Left lung (tissue), 10 donors: ENCODE measurements around the gene FBXO45. TPM values are rescaled to one million over a fixed set of nuclear protein-coding genes. Genes with fewer than 3 reads are reported as not detected.

Experiments used
- ATAC-seq: fragments of 200-7000 bp; cut with Tn5 transposase; one replicate; pipeline ENCODE4 v1.9.1; 2020; ENCODE audit warnings: moderate library complexity
- DNase-seq, 4 donors: peaks; one replicate each; pipeline ENCODE4 v3.0.0-alpha.2; 2013 to 2020
- H3K27ac ChIP-seq, 2 donors: fragments of 200-600 bp; sonication (generic) in 1 of 2; one replicate each; pipeline versions ENCODE4 v1.5.0 to v1.8.0; 2020 to 2021
- H3K27me3 ChIP-seq, 2 donors: fragments of 200-600 bp; sonication (generic) in 1 of 2; one replicate each; pipeline versions ENCODE4 v1.5.0 to v1.8.0; 2020 to 2021
- H3K36me3 ChIP-seq, 2 donors: fragments of 200-600 bp; sonication (generic) in 1 of 2; one replicate each; pipeline versions ENCODE4 v1.5.0 to v1.8.0; 2020 to 2021
- H3K4me1 ChIP-seq, 2 donors: fragments of 200-600 bp; one replicate each; pipeline ENCODE4 v1.8.0; 2021
- H3K4me3 ChIP-seq, 2 donors: fragments of 200-600 bp; sonication (generic) in 1 of 2; one replicate each; pipeline versions ENCODE4 v1.5.0 to v1.8.0; 2020 to 2021; ENCODE audit warnings: mild to moderate bottlenecking in 1 of 2
- H3K9me3 ChIP-seq, 2 donors: fragments of 200-600 bp; sonication (generic) in 1 of 2; one replicate each; pipeline versions ENCODE4 v1.5.0 to v1.8.0; 2020 to 2021
- intact Hi-C, 2 donors: fragments of 100-400 bp; cut with DNase I; formaldehyde crosslinking; loops; one replicate each; pipeline versions ENCODE4 v1.11.2 to v1.14.2; 2022
- polyA plus RNA-seq, 6 donors: library from polyadenylated mRNA; unstranded; fragments of 120-200 nt; gene quantifications; one replicate each; pipeline ENCODE4 v1.2.1, GENCODE V29; 2013; ENCODE audit not compliant: insufficient read length in 6 of 6
- total RNA-seq, 2 donors: library from RNA; stranded (reverse); fragmentation: NEBNext Ultra II Directional; extraction: Animal tissue kit (Norgen Biotek cat#: 25700); gene quantifications; one replicate each; pipeline ENCODE4 v1.2.1, GENCODE V29; 2021
- TF ChIP-seq, protein P1 (sequence below), 2 donors: fragments of 200-600 bp; sonication (generic) in 1 of 2; IDR thresholded peaks; one replicate each; pipeline versions ENCODE4 v1.5.0 to v1.8.0; 2021; ENCODE audit warnings: antibody characterized with exemption in 2 of 2
- donor health status: DM: no; HTN: yes; CAD: no.
- donor health status: DM: no; HTN: no; CAD: no.

The FBXO45 gene
- total and polyA plus RNA-seq, 8 donors: 8.2 to 17.1 (median 14.7) TPM

DNA sequence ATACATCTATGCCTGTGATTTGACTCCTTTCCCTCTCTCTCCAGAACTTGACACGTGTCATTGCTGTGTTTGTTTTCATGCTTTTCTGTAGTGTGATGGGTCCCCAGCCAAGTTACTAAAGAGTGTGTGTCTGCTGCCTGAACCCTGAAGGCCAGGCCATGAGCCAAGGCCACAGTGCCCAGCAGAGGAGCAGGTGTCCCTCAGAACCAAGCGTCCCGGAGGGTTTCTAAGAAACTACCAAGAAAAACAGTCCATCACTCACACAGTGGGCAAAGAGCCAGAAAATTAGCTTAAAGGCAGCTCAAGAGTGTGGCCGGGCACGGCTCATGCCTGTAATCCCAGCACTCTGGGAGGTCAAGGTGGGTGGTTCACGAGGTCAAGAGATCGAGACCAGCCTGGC, 35.2 kb downstream of the FBXO45 start:
- no peak for ATAC-seq
- DNase-seq: no peak
- no peaks in the 10 kb centered on the region for H3K36me3 ChIP-seq
- intact Hi-C loops: loop anchor here in 1 of 2 donors (10.0 kb wide), 1 partner anchor 81 kb away; no protein-coding TSS in a partner anchor
- H3K27me3 ChIP-seq: peaks cover 0 to 11% of the 10 kb centered on the region in 2 donors
- no peaks in the 10 kb centered on the region for H3K4me1 ChIP-seq
- no peaks in the 10 kb centered on the region for H3K9me3 ChIP-seq
- H3K4me3 ChIP-seq: no peak overlapping the region
- H3K27ac ChIP-seq: no peak overlapping the region
- TF ChIP-seq, protein P1, sequence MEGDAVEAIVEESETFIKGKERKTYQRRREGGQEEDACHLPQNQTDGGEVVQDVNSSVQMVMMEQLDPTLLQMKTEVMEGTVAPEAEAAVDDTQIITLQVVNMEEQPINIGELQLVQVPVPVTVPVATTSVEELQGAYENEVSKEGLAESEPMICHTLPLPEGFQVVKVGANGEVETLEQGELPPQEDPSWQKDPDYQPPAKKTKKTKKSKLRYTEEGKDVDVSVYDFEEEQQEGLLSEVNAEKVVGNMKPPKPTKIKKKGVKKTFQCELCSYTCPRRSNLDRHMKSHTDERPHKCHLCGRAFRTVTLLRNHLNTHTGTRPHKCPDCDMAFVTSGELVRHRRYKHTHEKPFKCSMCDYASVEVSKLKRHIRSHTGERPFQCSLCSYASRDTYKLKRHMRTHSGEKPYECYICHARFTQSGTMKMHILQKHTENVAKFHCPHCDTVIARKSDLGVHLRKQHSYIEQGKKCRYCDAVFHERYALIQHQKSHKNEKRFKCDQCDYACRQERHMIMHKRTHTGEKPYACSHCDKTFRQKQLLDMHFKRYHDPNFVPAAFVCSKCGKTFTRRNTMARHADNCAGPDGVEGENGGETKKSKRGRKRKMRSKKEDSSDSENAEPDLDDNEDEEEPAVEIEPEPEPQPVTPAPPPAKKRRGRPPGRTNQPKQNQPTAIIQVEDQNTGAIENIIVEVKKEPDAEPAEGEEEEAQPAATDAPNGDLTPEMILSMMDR (IDR thresholded peaks at IDR 0.05): no peak

DNA sequence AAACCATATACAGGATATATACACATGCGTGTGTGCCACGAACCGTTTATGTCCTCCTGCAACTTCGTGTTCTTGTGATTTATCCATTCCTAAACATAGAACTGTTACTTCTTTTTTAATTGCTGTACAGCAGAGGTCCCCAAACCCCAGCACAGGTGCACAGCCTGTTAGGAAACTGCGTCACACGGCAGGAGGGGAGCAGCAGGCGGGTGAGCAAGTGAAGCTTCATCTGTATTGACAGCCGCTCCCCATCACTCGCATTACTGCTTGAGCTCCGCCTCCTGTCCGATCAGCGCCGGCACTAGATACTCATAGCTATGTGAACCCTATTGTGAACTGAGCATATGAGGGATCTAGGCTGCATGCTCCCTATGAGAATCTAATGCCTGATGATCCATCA, 36.1 kb downstream of the FBXO45 start:
- TF ChIP-seq, protein P1 (IDR thresholded peaks at IDR 0.05): no peak
- peaks cover 0 to 7% of the 10 kb centered on the region in 2 donors for H3K4me1 ChIP-seq
- H3K4me3 ChIP-seq: no peak overlapping the region
- DNase-seq (no peak), ATAC-seq (no peak)
- H3K27ac ChIP-seq: no peak overlapping the region
- no peaks in the 10 kb centered on the region for H3K9me3 ChIP-seq
- H3K27me3 ChIP-seq: peaks cover 0 to 11% of the 10 kb centered on the region in 2 donors
- H3K36me3 ChIP-seq: no peaks in the 10 kb centered on the region
- intact Hi-C loops: loop anchor here in 1 of 2 donors (10.0 kb wide), 1 partner anchor 80 kb away; no protein-coding TSS in a partner anchor

DNA sequence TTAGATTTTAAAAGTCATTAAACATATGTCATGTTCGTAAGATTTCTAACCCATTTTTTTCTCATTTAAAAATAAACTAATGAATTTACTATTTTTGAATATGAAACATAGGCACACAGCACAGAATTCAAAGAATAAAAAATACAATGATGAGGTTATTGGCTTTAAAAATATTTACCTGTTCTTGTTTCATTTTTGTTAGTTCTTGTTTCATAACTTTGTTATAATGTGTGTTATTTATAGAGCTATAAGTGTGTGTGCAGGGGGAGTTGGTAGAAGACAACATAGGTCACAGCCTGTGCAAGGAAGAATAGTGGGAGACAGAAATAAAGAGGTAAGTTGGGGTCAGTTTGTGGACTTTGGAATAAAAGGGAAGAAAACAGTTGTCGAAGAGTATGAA, 40.2 kb downstream of the FBXO45 start:
- Histone ChIP-seq H3K27me3 (peaks cover 0 to 11% of the 10 kb centered on the region in 2 donors), H3K4me3 (no peak overlapping the region), H3K27ac (no peak overlapping the region), H3K4me1 (peaks cover 0 to 26% of the 10 kb centered on the region in 2 donors), H3K36me3 (no peaks in the 10 kb centered on the region), H3K9me3 (no peaks in the 10 kb centered on the region)
- no peak for DNase-seq
- TF ChIP-seq, protein P1 (IDR thresholded peaks at IDR 0.05): no peak
- intact Hi-C loops: loop anchor here in 1 of 2 donors (10.0 kb wide), 1 partner anchor 76 kb away; no protein-coding TSS in a partner anchor
- no peak for ATAC-seq

DNA sequence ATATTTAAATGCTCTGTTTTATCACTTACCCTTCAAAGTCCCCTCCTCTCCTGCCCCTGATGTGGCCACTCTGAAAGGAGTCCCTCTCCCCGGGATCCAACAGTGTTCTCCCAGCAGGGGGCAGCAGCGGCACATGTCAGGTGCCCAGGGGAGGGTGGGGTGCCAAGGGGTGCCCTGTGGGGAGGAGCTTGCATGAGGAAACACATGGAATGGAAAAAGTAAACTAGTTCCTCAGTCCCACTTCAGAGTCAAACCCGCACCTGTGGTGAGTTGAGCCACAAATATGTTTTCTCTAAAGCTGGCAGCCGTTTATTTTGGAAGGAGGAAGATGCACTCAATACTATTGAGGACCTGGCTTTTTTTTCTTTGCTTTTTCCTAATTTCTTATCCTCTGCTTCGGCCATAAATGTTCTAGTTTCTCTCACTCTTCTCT, 40.9 kb downstream of the FBXO45 start:
- peak overlapping the region in 1 of 2 donors; percentile 50 for H3K27ac ChIP-seq
- H3K27me3 ChIP-seq: peaks cover 0 to 6% of the 10 kb centered on the region in 2 donors
- no peak overlapping the region for H3K4me3 ChIP-seq
- intact Hi-C loops: loop anchor here in 1 of 2 donors (10.0 kb wide), 1 partner anchor 75 kb away; no protein-coding TSS in a partner anchor
- H3K9me3 ChIP-seq: no peaks in the 10 kb centered on the region
- H3K36me3 ChIP-seq: no peaks in the 10 kb centered on the region
- TF ChIP-seq, protein P1 (IDR thresholded peaks at IDR 0.05): peak; percentile 76 to 91
- peaks cover 0 to 26% of the 10 kb centered on the region in 2 donors for H3K4me1 ChIP-seq
- peak; percentile 43 to 98 (median 86) for DNase-seq
- ATAC-seq: peak; percentile 100

DNA sequence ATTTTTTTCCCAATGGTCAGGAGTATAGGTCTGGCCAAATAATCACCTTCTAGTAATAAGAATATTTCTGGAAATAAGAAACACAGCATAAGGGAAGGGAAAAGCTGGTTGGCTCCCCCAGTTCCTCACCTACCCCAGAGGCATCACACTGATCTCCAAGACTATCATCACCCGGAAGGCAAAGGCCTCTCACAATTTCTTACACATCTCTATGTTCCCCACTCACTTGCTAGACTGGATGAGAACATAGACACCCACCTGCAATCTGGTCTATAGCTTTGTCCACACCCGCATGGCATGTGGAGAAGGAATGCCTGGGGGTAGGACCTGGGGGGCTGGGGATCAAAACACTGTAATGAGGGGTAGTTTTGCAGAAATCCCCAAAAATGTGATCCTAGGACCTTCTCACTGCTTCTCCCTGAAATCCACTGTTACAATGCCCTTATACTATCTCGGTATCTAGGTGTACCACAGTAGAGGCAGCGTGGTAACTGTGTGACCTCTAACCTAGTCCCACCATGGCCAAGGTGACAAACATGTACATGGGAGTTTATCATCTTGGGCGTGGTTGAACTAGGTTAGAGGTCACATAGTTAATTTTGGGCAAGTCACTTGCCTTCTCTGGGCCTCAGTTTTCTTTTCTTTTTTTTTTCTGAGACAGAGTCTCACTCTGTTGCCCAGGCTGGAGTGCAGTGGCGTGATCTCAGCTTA, 41.5 kb downstream of the FBXO45 start:
- Histone ChIP-seq H3K4me1 (peaks cover 0 to 26% of the 10 kb centered on the region in 2 donors), H3K36me3 (no peaks in the 10 kb centered on the region), H3K4me3 (no peak overlapping the region), H3K27ac (peak overlapping the region in 1 of 2 donors; percentile 50), H3K9me3 (no peaks in the 10 kb centered on the region), H3K27me3 (peaks cover 0 to under 1% of the 10 kb centered on the region in 2 donors)
- DNase-seq: no peak
- intact Hi-C loops: loop anchor here (5.0 to 10.0 kb wide), 2 partner anchors 75 to 77 kb away; no protein-coding TSS in a partner anchor
- ATAC-seq: peak; percentile 9
- TF ChIP-seq, protein P1 (IDR thresholded peaks at IDR 0.05): no peak
